Measurements from ENCODE around the gene ZNF385C. TPM values are rescaled to one million over a fixed set of nuclear protein-coding genes. Genes with fewer than 3 reads are reported as not detected.

The ZNF385C gene
- total RNA-seq, 2 donors from 2014 or later: 2.3 to 11.8 TPM

- WGBS: 87% methylated on average over 18 of the region's 18 CpGs
- no peaks in the 10 kb centered on the region for H3K4me1 ChIP-seq (replicated peaks)
- TF ChIP-seq CTCF (IDR thresholded peaks at IDR 0.05): no peak
- no peak for TF ChIP-seq POLR2A (IDR thresholded peaks at IDR 0.05)
- no peak for TF ChIP-seq POLR2AphosphoS5 (IDR thresholded peaks at IDR 0.05)
- H3K36me3 ChIP-seq: no peaks in the 10 kb centered on the region
- no peak for DNase-seq (ENCODE audit: low spot score)
- H3K27ac ChIP-seq: no peak overlapping the region
- intact Hi-C loops (cut with DNase I): loop anchor here (5.0 kb wide), 1 partner anchor 52 kb away; no protein-coding TSS in a partner anchor
- no peaks in the 10 kb centered on the region for H3K27me3 ChIP-seq (replicated peaks; ENCODE audit: insufficient read depth)
- no peaks in the 10 kb centered on the region for H3K9me3 ChIP-seq
- no peak overlapping the region for H3K4me3 ChIP-seq
Observed at GRCh38 chr17:42119301-42119700, 21.0 kb upstream of the ZNF385C start.

GRCh38 chr17:42118545-42118944 is 20.3 kb upstream of the ZNF385C start:
- Histone ChIP-seq H3K27me3 (replicated peaks; ENCODE audit: insufficient read depth) (no peaks in the 10 kb centered on the region), H3K9me3 (no peaks in the 10 kb centered on the region), H3K27ac (no peak overlapping the region), H3K4me1 (replicated peaks) (no peaks in the 10 kb centered on the region), H3K4me3 (no peak overlapping the region), H3K36me3 (no peaks in the 10 kb centered on the region)
- no peak for TF ChIP-seq POLR2AphosphoS5 (IDR thresholded peaks at IDR 0.05)
- TF ChIP-seq CTCF (IDR thresholded peaks at IDR 0.05): peak in 3 of 4 experiments; percentile 16 to 39 (median 31)
- TF ChIP-seq POLR2A (IDR thresholded peaks at IDR 0.05): no peak
- 70% methylated on average over 2 of the region's 2 CpGs for WGBS
- no peak for DNase-seq (ENCODE audit: low spot score)
- intact Hi-C loops (cut with DNase I): loop anchor here (5.0 kb wide), 1 partner anchor 51 kb away; no protein-coding TSS in a partner anchor

GRCh38 chr17:42118126-42118510 is 19.8 kb upstream of the ZNF385C start:
- Histone ChIP-seq H3K4me1 (replicated peaks) (peaks cover 3% of the 10 kb centered on the region), H3K27me3 (replicated peaks; ENCODE audit: insufficient read depth) (no peaks in the 10 kb centered on the region), H3K27ac (no peak overlapping the region), H3K4me3 (no peak overlapping the region), H3K9me3 (no peaks in the 10 kb centered on the region), H3K36me3 (no peaks in the 10 kb centered on the region)
- WGBS: 91% methylated on average over 4 of the region's 4 CpGs
- TF ChIP-seq CTCF (IDR thresholded peaks at IDR 0.05) (no peak), POLR2A (IDR thresholded peaks at IDR 0.05) (no peak), POLR2AphosphoS5 (IDR thresholded peaks at IDR 0.05) (no peak)
- intact Hi-C loops (cut with DNase I): loop anchor here (5.0 kb wide), 1 partner anchor 51 kb away; no protein-coding TSS in a partner anchor
- no peak for DNase-seq (ENCODE audit: low spot score)

GRCh38 chr17:42117397-42118125 is 19.3 kb upstream of the ZNF385C start:
- Histone ChIP-seq H3K27ac (no peak overlapping the region), H3K27me3 (replicated peaks; ENCODE audit: insufficient read depth) (no peaks in the 10 kb centered on the region), H3K9me3 (no peaks in the 10 kb centered on the region), H3K36me3 (no peaks in the 10 kb centered on the region), H3K4me3 (no peak overlapping the region), H3K4me1 (replicated peaks) (peaks cover 8% of the 10 kb centered on the region)
- WGBS: 84% methylated on average over 29 of the region's 30 CpGs
- intact Hi-C loops (cut with DNase I): loop anchor here (5.0 kb wide), 1 partner anchor 50 kb away; no protein-coding TSS in a partner anchor
- TF ChIP-seq POLR2AphosphoS5 (IDR thresholded peaks at IDR 0.05) (no peak), POLR2A (IDR thresholded peaks at IDR 0.05) (no peak), CTCF (IDR thresholded peaks at IDR 0.05) (no peak)
- no peak for DNase-seq (ENCODE audit: low spot score)

Measured in prostate gland (tissue), 2 donors.